GM23338 (cell line): ENCODE measurements around the gene UNK. TPM values are rescaled to one million over a fixed set of nuclear protein-coding genes. Genes with fewer than 3 reads are reported as not detected.

ENCODE experiments used
- ATAC-seq: fragments of 200-7000 bp; cut with Tn5 transposase; 3 replicates; pipeline ENCODE4 v1.9.1; 2020
- DNase-seq: peaks from one replicate; pipeline ENCODE4 v3.0.0-alpha.2; 2015; ENCODE audit warnings: low spot score
- H2AFZ ChIP-seq: fragments of 200-600 bp; sonication (generic); 2 replicates; pipeline ENCODE4 v1.8.0; 2016; ENCODE audit warnings: antibody characterized with exemption, mild to moderate bottlenecking, moderate library complexity
- H3F3A ChIP-seq: fragments of 200-600 bp; sonication (generic); replicated peaks from 2 replicates; pipeline ENCODE4 v1.8.0; 2017; ENCODE audit warnings: antibody characterized with exemption, mixed run types, low read depth
- H3K27ac ChIP-seq: fragments of 200-600 bp; sonication (generic); 2 replicates; pipeline ENCODE4 v1.6.1; 2016; ENCODE audit warnings: low read depth
- H3K27me3 ChIP-seq: fragments of 200-600 bp; sonication (generic); 2 replicates; pipeline ENCODE4 v1.8.0; 2016; ENCODE audit warnings: mild to moderate bottlenecking, mixed run types, moderate library complexity; ENCODE audit not compliant: insufficient read depth
- H3K36me3 ChIP-seq: fragments of 200-600 bp; sonication (generic); 2 replicates; pipeline ENCODE4 v1.8.0; 2016; ENCODE audit warnings: mild to moderate bottlenecking; ENCODE audit not compliant: insufficient read depth
- H3K4me1 ChIP-seq: fragments of 200-600 bp; sonication (generic); 2 replicates; pipeline ENCODE4 v1.8.0; 2016; ENCODE audit warnings: mild to moderate bottlenecking, moderate library complexity; ENCODE audit not compliant: insufficient read depth
- H3K4me2 ChIP-seq: fragments of 200-600 bp; sonication (generic); 2 replicates; pipeline ENCODE4 v1.7.1; 2017; ENCODE audit warnings: mixed run types
- H3K4me3 ChIP-seq: fragments of 200-600 bp; sonication (generic); 2 replicates; pipeline ENCODE4 v1.6.1; 2016; ENCODE audit warnings: mixed run types
- H3K79me2 ChIP-seq: fragments of 200-600 bp; sonication (generic); replicated peaks from 2 replicates; pipeline ENCODE4 v1.8.0; 2017; ENCODE audit warnings: mild to moderate bottlenecking; ENCODE audit not compliant: insufficient read depth
- H3K9me2 ChIP-seq: fragments of 200-600 bp; sonication (generic); 2 replicates; pipeline ENCODE4 v1.8.0; 2017; ENCODE audit not compliant: insufficient read depth
- H4K20me1 ChIP-seq: fragments of 200-600 bp; sonication (generic); replicated peaks from 2 replicates; pipeline ENCODE4 v1.8.0; 2017; ENCODE audit warnings: mild to moderate bottlenecking; ENCODE audit not compliant: insufficient read depth
- H3K27ac Mint-ChIP-seq: 2 replicates; pipeline ENCODE4 v1.8.0; 2020; ENCODE audit warnings: inconsistent platforms, mild to moderate bottlenecking, moderate library complexity, mixed read lengths
- H3K27me3 Mint-ChIP-seq: 3 replicates; pipeline ENCODE4 v1.8.0; 2022; ENCODE audit warnings: low read depth, mild to moderate bottlenecking, moderate library complexity, mixed read lengths, inconsistent platforms; ENCODE audit not compliant: insufficient read depth, poor library complexity
- H3K36me3 Mint-ChIP-seq: 3 replicates; pipeline ENCODE4 v1.8.0; 2021; ENCODE audit warnings: low read depth, mild to moderate bottlenecking, inconsistent platforms, moderate library complexity, mixed read lengths
- H3K4me1 Mint-ChIP-seq: 3 replicates; pipeline ENCODE4 v1.8.0; 2020; ENCODE audit warnings: mild to moderate bottlenecking, inconsistent platforms, mixed read lengths
- H3K4me3 Mint-ChIP-seq: 3 replicates; pipeline ENCODE4 v1.8.0; 2021; ENCODE audit warnings: moderate library complexity, mild to moderate bottlenecking, inconsistent platforms, mixed read lengths
- H3K9me3 Mint-ChIP-seq: 3 replicates; pipeline ENCODE4 v1.8.0; 2020; ENCODE audit warnings: moderate library complexity, mild to moderate bottlenecking, inconsistent platforms, mixed read lengths
- CREB1 ChIP-seq: fragments of 250-450 bp; sonication (Bioruptor Pico); IDR thresholded peaks from 2 replicates; pipeline ENCODE4 v1.5.0; 2020; ENCODE audit warnings: low read depth, mild to moderate bottlenecking, moderate library complexity
- CTCF ChIP-seq, 2 experiments: fragments of 200-600 bp in 1 of 2; sonication (generic) in 1 of 2; conservative IDR thresholded peaks; 2 replicates each; pipeline versions ENCODE4 v1.5.1 to v1.6.1; 2016 to 2017; ENCODE audit warnings: antibody characterized with exemption in 2 of 2, low read depth in 2 of 2, mild to moderate bottlenecking in 2 of 2, moderate library complexity in 1 of 2
- EZH2 ChIP-seq: fragments of 200-600 bp; sonication (generic); IDR thresholded peaks from one replicate; pipeline ENCODE4 v1.8.0; 2017; ENCODE audit warnings: antibody characterized with exemption, mild to moderate bottlenecking, low read depth; ENCODE audit not compliant: unreplicated experiment
- EZH2phosphoT487 ChIP-seq: fragments of 200-600 bp; sonication (generic); IDR thresholded peaks from one replicate; pipeline ENCODE4 v1.8.1; 2018; ENCODE audit warnings: antibody characterized with exemption; ENCODE audit not compliant: unreplicated experiment
- JUNB ChIP-seq: IDR thresholded peaks from one replicate; pipeline ENCODE4 v1.6.1; 2016; ENCODE audit warnings: antibody characterized with exemption; ENCODE audit not compliant: unreplicated experiment
- NANOG ChIP-seq: IDR thresholded peaks from 2 replicates; pipeline ENCODE4 v1.6.1; 2016; ENCODE audit warnings: antibody characterized with exemption, borderline replicate concordance
- REST ChIP-seq: IDR thresholded peaks from one replicate; pipeline ENCODE4 v1.6.1; 2018; ENCODE audit warnings: antibody characterized with exemption; ENCODE audit not compliant: unreplicated experiment
- STAT1 ChIP-seq: IDR thresholded peaks from one replicate; pipeline ENCODE4 v1.6.1; 2016; ENCODE audit warnings: antibody characterized with exemption; ENCODE audit not compliant: unreplicated experiment
- ZNF114 ChIP-seq: fragments of 250-450 bp; sonication (Bioruptor Pico); IDR thresholded peaks from 2 replicates; pipeline ENCODE4 v1.5.0; 2020; ENCODE audit warnings: mild to moderate bottlenecking, moderate library complexity
- ZNF331 ChIP-seq: fragments of 250-450 bp; sonication (Bioruptor Pico); IDR thresholded peaks from 2 replicates; pipeline ENCODE4 v1.5.0; 2020; ENCODE audit warnings: low read depth, mild to moderate bottlenecking, moderate library complexity
- polyA plus RNA-seq: library from polyadenylated mRNA; unstranded; fragments of >200 nt; fragmentation: Nextera tagmentation; extraction: Ambion mirVana; gene quantifications from 2 replicates; pipeline ENCODE4 v1.2.1, GENCODE V29; 2016
- total RNA-seq: library from RNA; depleted of rRNA; stranded (reverse); fragments of >200 nt; shearing (Covaris generic); gene quantifications from 2 replicates; pipeline ENCODE4 v1.2.3, GENCODE V29; 2014

The UNK gene
- total and polyA plus RNA-seq, 2 experiments from 2014 or later, result 21.8 to 65.2 TPM

GRCh38 chr17:75830164-75831031 is 45.8 kb downstream of the UNK start:
- H3K27ac ChIP-seq, result peak overlapping the region; percentile 78; the same call in 1 of the 2 replicates
- Mint-ChIP-seq H3K36me3 (peaks cover 3% of the 10 kb centered on the region; the same call in 1 of the 3 replicates), H3K27ac (peak overlapping the region; percentile 90)

More at GRCh38 chr17:75830164-75831031, 45.8 kb downstream of the UNK start:
- Mint-ChIP-seq H3K4me3 (peak overlapping the region; percentile 57; the same call in 2 of the 3 replicates), H3K9me3 (0 out of 3 replicates have a peak, but pooled peaks cover 3% of the 10 kb centered on the region), H3K27me3 (peaks cover 10% of the 10 kb centered on the region), H3K4me1 (peaks cover 42% of the 10 kb centered on the region)
- peaks cover 38% of the 10 kb centered on the region for H3F3A ChIP-seq
- H2AFZ ChIP-seq, result peak overlapping the region; percentile 74; the same call in 1 of the 2 replicates
- DNase-seq (peak; percentile 89), ATAC-seq (peak; percentile 25)
- H3K4me3 ChIP-seq, result peak overlapping the region; percentile 45
- TF ChIP-seq ZNF114 (no peak), CREB1 (CRISPR knock-in tag) (no peak), STAT1 (no peak), EZH2phosphoT487 (no peak), ZNF331 (CRISPR knock-in tag) (no peak), NANOG (no peak), REST (peak; percentile 31), EZH2 (no peak), JUNB (no peak), CTCF (conservative IDR thresholded peaks at IDR 0.05; ENCODE audit: low read depth in 2 of 2) (peak; percentile 77 to 80)
- no peaks in the 10 kb centered on the region for H3K36me3 ChIP-seq
- H3K27me3 ChIP-seq, result no peaks in the 10 kb centered on the region
- peaks cover 44% of the 10 kb centered on the region for H3K4me1 ChIP-seq
- H4K20me1 ChIP-seq, result no peaks in the 10 kb centered on the region
- H3K79me2 ChIP-seq, result no peaks in the 10 kb centered on the region
- peak overlapping the region; percentile 75 for H3K4me2 ChIP-seq
- H3K9me2 ChIP-seq, result no peaks in the 10 kb centered on the region
